Measurements from ENCODE around the gene IREB2.
A peak's percentile ranks its signal among the peaks of the same experiment; 100 is the strongest.

IREB2 gene

GRCh38 chr15:78479650-78480049, 41.6 kb downstream of the IREB2 start:
- Histone ChIP-seq H3K27ac (ENCODE audit: low read length, poor library complexity, severe bottlenecking) (no peak overlapping the region), H3K14ac (ENCODE audit: low read length in 2 of 2) (no peak overlapping the region), H2AK5ac (ENCODE audit: low read length, severe bottlenecking) (no peak overlapping the region)

GRCh38 chr15:78481917-78482316, 43.9 kb downstream of the IREB2 start:
- Histone ChIP-seq H4K91ac (ENCODE audit: low read length) (no peak overlapping the region), H3K27ac (ENCODE audit: low read length, poor library complexity, severe bottlenecking) (no peak overlapping the region), H3K27me3 (ENCODE audit: control insufficient read depth in 1 of 2, insufficient read depth in 1 of 2, low read length in 2 of 2) (no peaks in the 10 kb centered on the region), H3K4me3 (ENCODE audit: insufficient read depth in 1 of 2, low read depth in 1 of 2, low read length in 2 of 2) (no peak overlapping the region), H2BK12ac (ENCODE audit: low read length in 2 of 2) (no peak overlapping the region), H3K23ac (ENCODE audit: low read length in 2 of 2) (no peak overlapping the region), H3K9ac (ENCODE audit: low read length) (no peak overlapping the region), H2BK120ac (ENCODE audit: low read depth, low read length) (no peak overlapping the region), H2BK5ac (ENCODE audit: low read depth, low read length, poor library complexity, severe bottlenecking) (no peak overlapping the region), H2AK5ac (ENCODE audit: low read length, severe bottlenecking) (no peak overlapping the region), H4K8ac (ENCODE audit: low read length) (no peak overlapping the region), H3K18ac (ENCODE audit: low read depth in 1 of 2, low read length in 2 of 2) (no peak overlapping the region), H3K79me1 (replicated peaks; ENCODE audit: low read length, poor library complexity, severe bottlenecking) (peaks cover 21% of the 10 kb centered on the region), H3K4me2 (ENCODE audit: low read length, poor library complexity, severe bottlenecking) (no peak overlapping the region), H2BK15ac (ENCODE audit: low read depth, poor library complexity, severe bottlenecking) (no peak overlapping the region), H3K9me3 (ENCODE audit: control insufficient read depth, low read length) (no peaks in the 10 kb centered on the region), H2AFZ (ENCODE audit: low read depth, low read length) (no peak overlapping the region), H3K4me1 (ENCODE audit: control insufficient read depth, insufficient read depth, low read depth, low read length) (no peaks in the 10 kb centered on the region), H3K36me3 (ENCODE audit: control insufficient read depth in 1 of 2, insufficient read depth in 2 of 2, low read depth in 1 of 2, low read length in 2 of 2) (peaks cover 36 to 76% of the 10 kb centered on the region in 2 experiments), H3K4ac (ENCODE audit: low read depth in 1 of 2, low read length in 2 of 2) (no peak overlapping the region), H3K14ac (ENCODE audit: low read length in 2 of 2) (no peak overlapping the region)
- WGBS: 83% methylated on average over 6 of the region's 7 CpGs
- no peak for DNase-seq

More at GRCh38 chr15:78479650-78480049, 41.6 kb downstream of the IREB2 start:
- no peaks in the 10 kb centered on the region for H3K9me3 ChIP-seq (ENCODE audit: control insufficient read depth, low read length)
- 100% methylated on average over 2 of the region's 3 CpGs for WGBS
- H4K8ac ChIP-seq (ENCODE audit: low read length): no peak overlapping the region
- H3K79me1 ChIP-seq (replicated peaks; ENCODE audit: low read length, poor library complexity, severe bottlenecking): peaks cover 21% of the 10 kb centered on the region
- H3K27me3 ChIP-seq (ENCODE audit: control insufficient read depth in 1 of 2, insufficient read depth in 1 of 2, low read length in 2 of 2): no peaks in the 10 kb centered on the region
- no peaks in the 10 kb centered on the region for H3K4me1 ChIP-seq (ENCODE audit: control insufficient read depth, insufficient read depth, low read depth, low read length)
- no peak overlapping the region for H3K18ac ChIP-seq (ENCODE audit: low read depth in 1 of 2, low read length in 2 of 2)
- no peak overlapping the region for H2AFZ ChIP-seq (ENCODE audit: low read depth, low read length)
- H3K9ac ChIP-seq (ENCODE audit: low read length): no peak overlapping the region
- no peak overlapping the region for H3K4me3 ChIP-seq (ENCODE audit: insufficient read depth in 1 of 2, low read depth in 1 of 2, low read length in 2 of 2)
- H2BK12ac ChIP-seq (ENCODE audit: low read length in 2 of 2): no peak overlapping the region
- no peak overlapping the region for H3K23ac ChIP-seq (ENCODE audit: low read length in 2 of 2)
- H3K4me2 ChIP-seq (ENCODE audit: low read length, poor library complexity, severe bottlenecking): no peak overlapping the region
- H2BK120ac ChIP-seq (ENCODE audit: low read depth, low read length): no peak overlapping the region
- H4K91ac ChIP-seq (ENCODE audit: low read length): no peak overlapping the region
- DNase-seq: no peak
- H3K4ac ChIP-seq (ENCODE audit: low read depth in 1 of 2, low read length in 2 of 2): no peak overlapping the region
- no peak overlapping the region for H2BK5ac ChIP-seq (ENCODE audit: low read depth, low read length, poor library complexity, severe bottlenecking)
- H3K36me3 ChIP-seq (ENCODE audit: control insufficient read depth in 1 of 2, insufficient read depth in 2 of 2, low read depth in 1 of 2, low read length in 2 of 2): peaks cover 32 to 78% of the 10 kb centered on the region in 2 experiments
- H2BK15ac ChIP-seq (ENCODE audit: low read depth, poor library complexity, severe bottlenecking): no peak overlapping the region

GRCh38 chr15:78492872-78493271, 54.9 kb downstream of the IREB2 start:
- no peak overlapping the region for H2BK5ac ChIP-seq (ENCODE audit: low read depth, low read length, poor library complexity, severe bottlenecking)
- peaks cover 23 to 97% of the 10 kb centered on the region in 2 experiments for H3K36me3 ChIP-seq (ENCODE audit: control insufficient read depth in 1 of 2, insufficient read depth in 2 of 2, low read depth in 1 of 2, low read length in 2 of 2)
- H3K9me3 ChIP-seq (ENCODE audit: control insufficient read depth, low read length): no peaks in the 10 kb centered on the region
- peaks cover 15% of the 10 kb centered on the region for H3K79me1 ChIP-seq (replicated peaks; ENCODE audit: low read length, poor library complexity, severe bottlenecking)
- H3K9ac ChIP-seq (ENCODE audit: low read length): peak overlapping the region; percentile 52
- no peak overlapping the region for H3K14ac ChIP-seq (ENCODE audit: low read length in 2 of 2)
- no peak for DNase-seq
- no peak overlapping the region for H2BK15ac ChIP-seq (ENCODE audit: low read depth, poor library complexity, severe bottlenecking)
- H2BK12ac ChIP-seq (ENCODE audit: low read length in 2 of 2): no peak overlapping the region
- no peak overlapping the region for H3K27ac ChIP-seq (ENCODE audit: low read length, poor library complexity, severe bottlenecking)
- H2AFZ ChIP-seq (ENCODE audit: low read depth, low read length): no peak overlapping the region
- H3K4me3 ChIP-seq (ENCODE audit: insufficient read depth in 1 of 2, low read depth in 1 of 2, low read length in 2 of 2): no peak overlapping the region
- no peak overlapping the region for H3K4me2 ChIP-seq (ENCODE audit: low read length, poor library complexity, severe bottlenecking)
- no peak overlapping the region for H3K23ac ChIP-seq (ENCODE audit: low read length in 2 of 2)
- H4K8ac ChIP-seq (ENCODE audit: low read length): no peak overlapping the region
- no peak overlapping the region for H3K18ac ChIP-seq (ENCODE audit: low read depth in 1 of 2, low read length in 2 of 2)
- H2AK5ac ChIP-seq (ENCODE audit: low read length, severe bottlenecking): no peak overlapping the region
- no peak overlapping the region for H4K91ac ChIP-seq (ENCODE audit: low read length)
- H3K27me3 ChIP-seq (ENCODE audit: control insufficient read depth in 1 of 2, insufficient read depth in 1 of 2, low read length in 2 of 2): no peaks in the 10 kb centered on the region
- 100% methylated on average over 1 of the region's 1 CpG for WGBS
- H2BK120ac ChIP-seq (ENCODE audit: low read depth, low read length): no peak overlapping the region
- H3K4me1 ChIP-seq (ENCODE audit: control insufficient read depth, insufficient read depth, low read depth, low read length): peaks cover 6% of the 10 kb centered on the region
- no peak overlapping the region for H3K4ac ChIP-seq (ENCODE audit: low read depth in 1 of 2, low read length in 2 of 2)

GRCh38 chr15:78501857-78502256, 63.8 kb downstream of the IREB2 start:
- peaks cover 2% of the 10 kb centered on the region for H3K79me1 ChIP-seq (replicated peaks; ENCODE audit: low read length, poor library complexity, severe bottlenecking)
- WGBS: 95% methylated on average over 4 of the region's 4 CpGs
- H3K4me2 ChIP-seq (ENCODE audit: low read length, poor library complexity, severe bottlenecking): no peak overlapping the region
- H2BK12ac ChIP-seq (ENCODE audit: low read length in 2 of 2): no peak overlapping the region
- no peak overlapping the region for H3K23ac ChIP-seq (ENCODE audit: low read length in 2 of 2)
- H3K4ac ChIP-seq (ENCODE audit: low read depth in 1 of 2, low read length in 2 of 2): no peak overlapping the region
- no peak overlapping the region for H3K18ac ChIP-seq (ENCODE audit: low read depth in 1 of 2, low read length in 2 of 2)
- no peak overlapping the region for H3K27ac ChIP-seq (ENCODE audit: low read length, poor library complexity, severe bottlenecking)
- H4K8ac ChIP-seq (ENCODE audit: low read length): no peak overlapping the region
- no peak overlapping the region for H2AFZ ChIP-seq (ENCODE audit: low read depth, low read length)
- H2AK5ac ChIP-seq (ENCODE audit: low read length, severe bottlenecking): no peak overlapping the region
- no peak overlapping the region for H3K9ac ChIP-seq (ENCODE audit: low read length)
- H3K4me3 ChIP-seq (ENCODE audit: insufficient read depth in 1 of 2, low read depth in 1 of 2, low read length in 2 of 2): no peak overlapping the region
- H3K4me1 ChIP-seq (ENCODE audit: control insufficient read depth, insufficient read depth, low read depth, low read length): peaks cover 1% of the 10 kb centered on the region
- no peaks in the 10 kb centered on the region for H3K27me3 ChIP-seq (ENCODE audit: control insufficient read depth in 1 of 2, insufficient read depth in 1 of 2, low read length in 2 of 2)
- H2BK15ac ChIP-seq (ENCODE audit: low read depth, poor library complexity, severe bottlenecking): no peak overlapping the region
- DNase-seq: no peak
- no peaks in the 10 kb centered on the region for H3K9me3 ChIP-seq (ENCODE audit: control insufficient read depth, low read length)
- H4K91ac ChIP-seq (ENCODE audit: low read length): no peak overlapping the region
- H3K14ac ChIP-seq (ENCODE audit: low read length in 2 of 2): no peak overlapping the region
- no peak overlapping the region for H2BK120ac ChIP-seq (ENCODE audit: low read depth, low read length)
- peaks cover 12 to 47% of the 10 kb centered on the region in 2 experiments for H3K36me3 ChIP-seq (ENCODE audit: control insufficient read depth in 1 of 2, insufficient read depth in 2 of 2, low read depth in 1 of 2, low read length in 2 of 2)
- no peak overlapping the region for H2BK5ac ChIP-seq (ENCODE audit: low read depth, low read length, poor library complexity, severe bottlenecking)
